HG02798 (cell line): ENCODE data around the gene SLC9A9.
"Not testable (repeated sequence)": the region's sequence is repeated elsewhere in the genome, so short reads cannot be mapped to it uniquely, and the experiment has no call there.

ENCODE experiments used
- ATAC-seq: cut with Tn5 transposase; IDR thresholded peaks from one replicate; pipeline ENCODE4 v1.9.1; 2021; ENCODE audit warnings: mild to moderate bottlenecking; ENCODE audit not compliant: unreplicated experiment, poor library complexity

SLC9A9 gene

GRCh38 chr3:143811602-143812001 lies 36.7 kb downstream of the SLC9A9 start:
- ATAC-seq = no peak

- no peak for ATAC-seq
Observed at GRCh38 chr3:143810953-143811265, 37.4 kb downstream of the SLC9A9 start.

- no peak for ATAC-seq
Observed at GRCh38 chr3:143810166-143810952, 37.9 kb downstream of the SLC9A9 start.

GRCh38 chr3:143809121-143809621 lies 39.1 kb downstream of the SLC9A9 start:
- no peak for ATAC-seq

- no peak for ATAC-seq
Observed at GRCh38 chr3:143808030-143808429, 40.2 kb downstream of the SLC9A9 start.

- ATAC-seq = no peak
Observed at GRCh38 chr3:143806038-143806437, 42.2 kb downstream of the SLC9A9 start.

- not testable (repeated sequence) for ATAC-seq
Observed at GRCh38 chr3:143805476-143805875, 42.8 kb downstream of the SLC9A9 start.

GRCh38 chr3:143801046-143801445 lies 47.2 kb downstream of the SLC9A9 start:
- not testable (repeated sequence) for ATAC-seq

- not testable (repeated sequence) for ATAC-seq
Observed at GRCh38 chr3:143798151-143798550, 50.1 kb downstream of the SLC9A9 start.

- ATAC-seq = no peak
Observed at GRCh38 chr3:143795874-143796273, 52.4 kb downstream of the SLC9A9 start.

- ATAC-seq = no peak
Observed at GRCh38 chr3:143794793-143795462, 53.3 kb downstream of the SLC9A9 start.

- ATAC-seq = no peak
Observed at GRCh38 chr3:143793971-143794370, 54.3 kb downstream of the SLC9A9 start.

GRCh38 chr3:143791386-143791785 lies 56.9 kb downstream of the SLC9A9 start:
- no peak for ATAC-seq

GRCh38 chr3:143786219-143787191 lies 61.8 kb downstream of the SLC9A9 start:
- no peak for ATAC-seq

GRCh38 chr3:143784446-143784845 lies 63.8 kb downstream of the SLC9A9 start:
- no peak for ATAC-seq

- no peak for ATAC-seq
Observed at GRCh38 chr3:143783851-143784370, 64.4 kb downstream of the SLC9A9 start.

GRCh38 chr3:143775459-143775858 lies 72.8 kb downstream of the SLC9A9 start:
- peak; percentile 90 for ATAC-seq

- no peak for ATAC-seq
Observed at GRCh38 chr3:143771939-143772338, 76.3 kb downstream of the SLC9A9 start.

- no peak for ATAC-seq
Observed at GRCh38 chr3:143771258-143771657, 77.0 kb downstream of the SLC9A9 start.

- ATAC-seq = no peak
Observed at GRCh38 chr3:143770391-143770790, 77.9 kb downstream of the SLC9A9 start.
